Measurements from ENCODE around the gene FER. TPM values are rescaled to one million over a fixed set of nuclear protein-coding genes. Genes with fewer than 3 reads are reported as not detected.

The FER gene
- polyA plus RNA-seq, 3 donors: 2.4 to 14.7 (median 6.2) TPM

DNA sequence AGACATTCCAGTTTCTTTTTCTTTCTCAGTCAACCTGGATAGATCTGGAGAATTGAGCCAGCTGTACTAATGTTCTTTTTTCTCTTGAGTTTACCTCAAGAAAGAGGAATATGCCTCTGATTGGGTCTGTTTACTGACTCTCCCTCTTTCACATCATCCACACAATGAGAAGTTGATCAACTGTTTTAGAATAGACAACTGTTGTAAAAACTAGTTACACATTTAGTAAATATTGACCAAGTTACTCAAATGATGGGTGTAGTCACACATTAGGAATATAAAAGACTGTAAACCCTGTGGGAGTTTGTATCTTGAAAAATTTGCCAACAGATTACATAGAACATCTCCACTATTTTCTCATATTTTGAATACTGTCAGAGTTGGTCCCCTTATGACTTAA, 330.8 kb downstream of the FER start:
- H3K9me3 Mint-ChIP-seq: peaks cover 0 to 2% (median 0%) of the 10 kb centered on the region in 7 donors
- Histone ChIP-seq H2AFZ (ENCODE audit: insufficient read depth, low read depth, low read length, poor library complexity, severe bottlenecking) (no peak overlapping the region), H3K9me3 (replicated peaks in 1 of 2; ENCODE audit: control insufficient read depth in 1 of 2, insufficient read depth in 1 of 2, low read length in 2 of 2) (no peaks in the 10 kb centered on the region), H3K4me1 (ENCODE audit: control insufficient read depth in 1 of 2, insufficient read depth in 2 of 2, low read length in 2 of 2) (no peaks in the 10 kb centered on the region), H3K79me2 (ENCODE audit: insufficient read depth, low read length) (no peaks in the 10 kb centered on the region), H4K20me1 (ENCODE audit: insufficient read depth, low read length) (no peaks in the 10 kb centered on the region), H3K9ac (ENCODE audit: insufficient read depth, low read length, poor library complexity, severe bottlenecking) (no peak overlapping the region), H3K4me3 (replicated peaks in 1 of 3; ENCODE audit: low read depth in 2 of 3, low read length in 3 of 3) (no peak overlapping the region), H3K36me3 (replicated peaks in 1 of 2; ENCODE audit: control insufficient read depth in 1 of 2, insufficient read depth in 2 of 2, low read length in 2 of 2) (no peaks in the 10 kb centered on the region), H3K27ac (ENCODE audit: low read depth in 1 of 2, low read length in 2 of 2) (no peak overlapping the region), H3K4me2 (replicated peaks; ENCODE audit: extremely low read depth, low read length, poor library complexity, severe bottlenecking) (no peak overlapping the region), H3K27me3 (ENCODE audit: control insufficient read depth in 2 of 2, insufficient read depth in 2 of 2, low read length in 2 of 2) (no peaks in the 10 kb centered on the region)
- intact Hi-C loops (cut with micrococcal nuclease): no loop called here
- no peak overlapping the region for H3K4me3 Mint-ChIP-seq
- no peaks in the 10 kb centered on the region for H3K36me3 Mint-ChIP-seq
- DNase-seq: no peak
- no peak overlapping the region for H3K27ac Mint-ChIP-seq
- H3K27me3 Mint-ChIP-seq (ENCODE audit: low read depth in 3 of 3): no peaks in the 10 kb centered on the region
- TF ChIP-seq, protein P1, sequence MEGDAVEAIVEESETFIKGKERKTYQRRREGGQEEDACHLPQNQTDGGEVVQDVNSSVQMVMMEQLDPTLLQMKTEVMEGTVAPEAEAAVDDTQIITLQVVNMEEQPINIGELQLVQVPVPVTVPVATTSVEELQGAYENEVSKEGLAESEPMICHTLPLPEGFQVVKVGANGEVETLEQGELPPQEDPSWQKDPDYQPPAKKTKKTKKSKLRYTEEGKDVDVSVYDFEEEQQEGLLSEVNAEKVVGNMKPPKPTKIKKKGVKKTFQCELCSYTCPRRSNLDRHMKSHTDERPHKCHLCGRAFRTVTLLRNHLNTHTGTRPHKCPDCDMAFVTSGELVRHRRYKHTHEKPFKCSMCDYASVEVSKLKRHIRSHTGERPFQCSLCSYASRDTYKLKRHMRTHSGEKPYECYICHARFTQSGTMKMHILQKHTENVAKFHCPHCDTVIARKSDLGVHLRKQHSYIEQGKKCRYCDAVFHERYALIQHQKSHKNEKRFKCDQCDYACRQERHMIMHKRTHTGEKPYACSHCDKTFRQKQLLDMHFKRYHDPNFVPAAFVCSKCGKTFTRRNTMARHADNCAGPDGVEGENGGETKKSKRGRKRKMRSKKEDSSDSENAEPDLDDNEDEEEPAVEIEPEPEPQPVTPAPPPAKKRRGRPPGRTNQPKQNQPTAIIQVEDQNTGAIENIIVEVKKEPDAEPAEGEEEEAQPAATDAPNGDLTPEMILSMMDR (IDR thresholded peaks at IDR 0.05): no peak
- peaks cover 1% of the 10 kb centered on the region for H3K4me1 Mint-ChIP-seq

DNA sequence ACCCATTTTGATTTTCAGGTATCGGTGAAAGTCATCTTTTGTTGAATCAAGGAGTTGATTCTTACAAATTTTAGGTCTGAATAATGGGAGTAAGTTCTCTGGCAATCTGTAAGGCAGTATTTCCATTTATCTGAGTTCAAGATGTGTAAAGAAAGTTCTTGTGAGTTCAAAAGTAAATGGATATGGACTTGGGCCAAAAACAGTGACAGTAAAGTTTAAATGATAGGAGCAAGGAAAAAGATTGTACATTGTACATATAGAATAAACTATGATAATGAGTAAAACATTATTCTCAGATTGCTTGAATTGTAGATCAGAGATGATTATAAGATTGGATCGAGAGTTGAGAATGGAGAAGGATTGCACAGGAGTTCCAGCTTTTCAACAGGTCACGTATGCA, 332.8 kb downstream of the FER start:
- Histone ChIP-seq H3K36me3 (replicated peaks in 1 of 2; ENCODE audit: control insufficient read depth in 1 of 2, insufficient read depth in 2 of 2, low read length in 2 of 2) (no peaks in the 10 kb centered on the region), H3K4me3 (replicated peaks in 1 of 3; ENCODE audit: low read depth in 2 of 3, low read length in 3 of 3) (no peak overlapping the region), H3K4me2 (replicated peaks; ENCODE audit: extremely low read depth, low read length, poor library complexity, severe bottlenecking) (no peak overlapping the region), H4K20me1 (ENCODE audit: insufficient read depth, low read length) (no peaks in the 10 kb centered on the region), H3K79me2 (ENCODE audit: insufficient read depth, low read length) (no peaks in the 10 kb centered on the region), H3K9ac (ENCODE audit: insufficient read depth, low read length, poor library complexity, severe bottlenecking) (no peak overlapping the region), H2AFZ (ENCODE audit: insufficient read depth, low read depth, low read length, poor library complexity, severe bottlenecking) (no peak overlapping the region), H3K9me3 (replicated peaks in 1 of 2; ENCODE audit: control insufficient read depth in 1 of 2, insufficient read depth in 1 of 2, low read length in 2 of 2) (no peaks in the 10 kb centered on the region), H3K27me3 (ENCODE audit: control insufficient read depth in 2 of 2, insufficient read depth in 2 of 2, low read length in 2 of 2) (no peaks in the 10 kb centered on the region), H3K27ac (ENCODE audit: low read depth in 1 of 2, low read length in 2 of 2) (no peak overlapping the region), H3K4me1 (ENCODE audit: control insufficient read depth in 1 of 2, insufficient read depth in 2 of 2, low read length in 2 of 2) (no peaks in the 10 kb centered on the region)
- WGBS (ENCODE audit: insufficient coverage): no CpG with 5 or more reads among the region's 3 CpGs
- Mint-ChIP-seq H3K27me3 (ENCODE audit: low read depth in 3 of 3) (no peaks in the 10 kb centered on the region), H3K4me3 (no peak overlapping the region), H3K4me1 (peaks cover 1% of the 10 kb centered on the region), H3K36me3 (no peaks in the 10 kb centered on the region), H3K9me3 (no peaks in the 10 kb centered on the region), H3K27ac (no peak overlapping the region)
- TF ChIP-seq, protein P1 (IDR thresholded peaks at IDR 0.05): no peak
- intact Hi-C loops (cut with micrococcal nuclease): no loop called here
- no peak for DNase-seq

Measured in CD14-positive monocyte (primary cell).